Suppressor macrophage treated with lipopolysaccharide for 4 hours (primary cell): Measurements from ENCODE around the gene SLC2A14.
"Not testable (repeated sequence)": the region's sequence is repeated elsewhere in the genome, so short reads cannot be mapped to it uniquely, and the experiment has no call there.

Source experiments
- DNase-seq: peaks from one replicate; pipeline ENCODE4 v3.0.0-alpha.2; 2020

The SLC2A14 gene

DNA sequence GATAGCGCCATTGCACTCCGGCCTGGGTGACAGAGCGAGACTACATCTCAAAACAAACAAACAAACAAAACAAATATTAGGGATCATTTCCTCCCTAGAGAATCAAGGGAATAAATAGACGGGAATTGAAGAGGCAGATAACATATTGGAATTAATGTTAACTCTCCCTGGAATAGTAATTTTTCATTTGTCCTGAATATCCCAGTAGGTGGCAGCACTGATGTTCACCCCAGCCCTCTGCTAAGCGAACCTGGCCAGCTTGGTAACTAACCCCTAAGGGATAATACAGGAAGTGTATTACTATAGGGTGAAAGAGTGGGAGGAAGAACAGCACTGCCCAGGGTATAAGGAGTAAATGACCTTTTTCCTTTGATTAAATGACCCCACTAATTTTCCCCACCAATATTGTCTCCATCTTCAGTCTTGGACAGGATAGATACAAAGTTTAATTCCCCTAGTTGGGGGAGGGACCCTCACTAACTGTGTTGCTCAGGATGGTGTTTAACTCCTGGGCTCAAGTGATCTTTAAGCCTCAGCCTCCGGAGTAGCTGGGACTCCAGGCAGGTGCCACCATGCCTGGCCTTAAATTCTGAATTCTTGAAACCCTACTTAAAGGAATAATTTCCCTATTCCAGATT is 40.5 kb downstream of the SLC2A14 start:
- DNase-seq = peak; percentile 59

GRCh38 chr12:7829737-7830136 is 43.0 kb downstream of the SLC2A14 start:
- not testable (repeated sequence) for DNase-seq

- DNase-seq = not testable (repeated sequence)
Measured at GRCh38 chr12:7825754-7826153, 47.0 kb downstream of the SLC2A14 start.

- peak; percentile 84 for DNase-seq
Measured at GRCh38 chr12:7806863-7807487, 65.7 kb downstream of the SLC2A14 start.

GRCh38 chr12:7806319-7806718 is 66.4 kb downstream of the SLC2A14 start:
- DNase-seq = not testable (repeated sequence)

- DNase-seq = no peak
Measured at GRCh38 chr12:7801460-7801859, 71.3 kb downstream of the SLC2A14 start.

DNA sequence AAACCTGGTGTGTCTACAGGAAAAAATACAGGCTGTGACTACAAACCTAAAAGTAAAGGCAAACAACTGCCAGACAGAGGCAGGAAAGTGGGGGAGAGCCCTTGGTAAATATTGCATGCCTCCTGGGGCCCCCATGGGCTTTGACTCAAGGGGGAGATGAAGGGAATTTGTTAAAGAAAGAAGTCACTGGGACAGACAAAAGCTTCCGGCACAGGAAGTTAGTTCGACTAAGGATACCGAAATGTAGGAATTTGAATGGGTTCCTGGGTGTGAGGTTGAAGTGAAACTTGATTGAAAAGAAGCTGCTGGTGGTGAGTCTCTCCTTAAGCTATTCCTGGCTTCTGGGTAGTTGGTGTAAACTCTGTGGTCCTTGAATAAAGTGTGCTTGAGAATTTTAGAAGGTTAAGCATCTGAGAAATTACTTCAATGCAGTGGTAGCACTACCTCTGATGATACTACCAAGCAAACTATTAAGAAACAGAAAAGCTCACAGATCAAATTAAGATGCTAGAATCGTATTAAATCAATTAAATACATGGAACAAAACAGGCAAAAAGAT is 73.9 kb downstream of the SLC2A14 start:
- not testable (repeated sequence) for DNase-seq

DNA sequence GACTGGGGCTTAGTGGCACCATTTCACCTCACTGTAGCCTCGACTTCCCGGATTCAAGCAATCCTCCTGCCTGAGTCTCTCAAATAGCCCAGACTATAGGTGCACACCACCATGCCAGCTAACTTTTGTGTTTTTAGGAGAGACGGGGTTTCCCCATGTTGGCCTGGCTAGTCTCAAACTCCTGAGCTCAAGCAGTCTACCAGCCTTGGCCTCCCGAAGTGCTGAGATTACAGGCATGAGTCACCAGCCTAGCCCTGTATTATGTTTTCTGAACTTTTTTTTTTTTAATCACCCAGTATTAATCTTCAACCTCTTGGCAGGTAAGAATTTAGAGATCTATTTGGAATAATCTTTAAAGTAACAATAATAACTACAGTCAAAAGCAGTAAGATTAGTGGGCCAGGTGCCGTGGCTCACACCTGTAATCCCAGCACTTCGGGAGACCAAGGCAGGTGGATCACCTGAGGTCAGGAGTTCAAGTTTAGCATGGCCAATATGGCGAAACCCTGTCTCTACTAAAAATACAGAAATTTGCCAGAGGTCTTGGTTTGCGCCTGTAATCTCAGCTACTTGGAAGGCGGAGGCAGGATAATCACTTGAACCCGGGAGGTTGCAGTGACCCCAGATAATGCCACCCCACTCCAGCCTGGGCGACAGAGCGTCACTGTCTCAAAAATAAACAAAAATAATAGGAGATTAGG is 74.9 kb downstream of the SLC2A14 start:
- no peak for DNase-seq

- not testable (repeated sequence) for DNase-seq
Measured at GRCh38 chr12:7797269-7797668, 75.4 kb downstream of the SLC2A14 start.

DNA sequence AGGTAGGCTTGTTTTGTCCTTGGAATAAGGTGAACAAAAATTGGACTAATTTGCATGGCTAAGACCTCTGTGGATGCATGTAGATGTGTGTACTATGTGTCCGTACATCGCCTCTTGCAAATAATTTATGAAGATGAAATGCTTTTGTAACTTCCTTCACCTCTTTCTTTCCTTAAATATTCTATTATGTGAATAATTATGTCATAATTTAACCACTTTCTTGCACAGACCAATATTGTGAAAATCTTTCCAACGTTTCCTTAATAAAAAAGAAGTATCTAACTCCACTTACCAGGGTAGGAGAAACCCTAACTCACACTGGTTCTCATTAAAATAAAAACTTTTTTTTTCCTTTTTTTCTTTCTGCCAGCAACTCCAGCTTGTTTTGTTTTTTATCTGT is 79.5 kb downstream of the SLC2A14 start:
- DNase-seq = no peak

DNA sequence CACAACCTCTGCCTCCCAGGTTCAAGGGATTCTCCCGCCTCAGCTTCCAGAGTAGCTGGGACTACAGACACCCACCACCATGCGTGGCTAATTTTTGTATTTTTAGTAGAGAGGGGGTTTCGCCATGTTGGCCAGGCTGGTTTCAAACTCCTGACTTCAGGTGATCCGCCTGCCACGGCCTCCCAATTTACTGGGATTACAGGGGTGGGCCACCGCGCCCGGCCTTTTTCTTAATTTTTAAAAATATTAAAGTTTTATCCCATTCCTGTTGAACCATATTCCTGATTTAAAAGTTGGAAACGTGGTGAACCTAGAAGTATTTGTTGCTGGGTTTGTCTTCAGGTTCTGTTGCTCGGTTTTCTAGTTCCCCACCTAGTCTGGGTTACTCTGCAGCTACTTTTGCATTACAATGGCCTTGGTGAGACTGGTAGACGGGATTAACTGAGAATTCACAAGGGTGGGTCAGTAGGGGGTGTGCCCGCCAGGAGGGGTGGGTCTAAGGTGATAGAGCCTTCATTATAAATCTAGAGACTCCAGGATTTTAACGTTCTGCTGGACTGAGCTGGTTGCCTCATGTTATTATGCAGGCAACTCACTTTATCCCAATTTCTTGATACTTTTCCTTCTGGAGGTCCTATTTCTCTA is 83.7 kb downstream of the SLC2A14 start, which contains the start of gene NANOG:
NANOG (plus strand) TSS at position 519 of the 645 bp plus-strand sequence. CDS start 213 bp downstream, outside the sequence.
- DNase-seq = not testable (repeated sequence)

GRCh38 chr12:7788294-7788660 is 84.4 kb downstream of the SLC2A14 start:
- no peak for DNase-seq

DNA sequence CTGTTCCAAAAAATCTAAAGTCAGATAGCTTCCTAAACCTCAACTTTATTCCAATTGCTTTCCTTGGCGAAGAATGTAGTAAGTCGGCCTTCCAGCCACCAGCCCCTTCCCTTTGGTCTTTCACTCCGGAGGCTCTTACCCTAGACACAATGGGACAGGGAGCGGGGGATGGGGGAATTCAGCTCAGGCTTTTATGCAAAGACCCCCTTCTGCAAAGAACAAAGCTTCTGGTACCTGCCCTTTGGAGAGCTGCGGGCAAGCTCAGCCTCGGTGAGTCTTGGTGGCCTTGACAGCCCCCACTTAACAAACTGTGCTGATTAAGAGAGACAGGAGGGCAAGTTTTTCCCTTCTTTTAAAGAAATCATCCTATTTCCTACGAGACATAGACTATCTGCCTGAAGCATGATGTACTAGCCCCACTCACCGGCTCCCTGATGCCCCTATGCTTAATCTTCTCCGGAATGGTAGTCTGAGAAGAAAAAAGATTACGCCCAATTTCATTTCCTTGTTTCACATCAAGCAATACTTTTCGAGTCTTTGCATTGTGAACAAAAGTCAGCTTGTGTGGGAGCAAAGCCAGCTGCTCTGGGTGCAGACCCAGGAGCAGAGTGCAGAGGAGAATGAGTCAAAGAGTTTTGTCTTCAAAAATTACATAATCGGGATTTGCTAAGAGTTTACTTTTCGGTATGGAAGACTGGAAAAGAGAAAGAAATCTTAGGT is 85.0 kb downstream of the SLC2A14 start:
- DNase-seq = peak; percentile 79

DNA sequence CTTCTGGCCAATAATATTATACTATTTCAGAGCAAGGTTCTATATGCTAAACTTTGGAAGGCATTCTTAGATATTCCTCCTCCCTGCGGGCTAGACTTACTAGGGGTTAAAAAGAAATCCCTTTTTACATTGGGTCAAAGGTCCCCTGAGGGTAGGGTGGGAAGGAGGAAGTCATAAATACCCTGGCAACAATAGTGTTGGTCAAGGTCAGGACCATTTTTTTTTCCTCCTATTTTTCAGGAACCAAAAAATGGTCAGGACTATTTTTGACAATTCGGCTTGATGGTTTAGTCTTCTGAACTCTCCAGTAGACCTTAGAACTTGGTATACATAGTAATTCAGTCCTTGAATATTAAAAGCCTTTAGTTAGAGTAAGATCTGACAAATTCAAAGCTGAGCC is 88.0 kb downstream of the SLC2A14 start:
- DNase-seq = no peak

GRCh38 chr12:7783433-7783832 is 89.3 kb downstream of the SLC2A14 start:
- DNase-seq = not testable (repeated sequence)

DNA sequence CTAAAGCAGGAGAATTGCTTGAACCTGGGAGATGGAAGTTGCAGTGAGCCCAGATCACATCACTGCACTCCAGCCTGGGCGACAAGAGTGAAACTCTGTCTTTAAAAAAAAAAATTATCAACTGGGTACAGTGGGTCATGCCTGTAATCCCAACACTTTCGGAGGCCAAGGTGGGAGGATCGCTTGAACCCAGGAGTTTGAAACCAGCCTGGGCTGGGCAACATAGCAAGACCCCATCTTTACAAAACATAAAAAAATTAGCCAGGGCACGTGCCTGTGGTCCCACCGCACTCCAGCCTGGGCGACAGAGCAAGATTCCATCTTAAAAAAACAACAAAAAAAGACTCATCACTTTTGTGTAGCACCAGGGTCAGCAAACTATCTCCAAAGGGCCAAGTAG is 90.7 kb downstream of the SLC2A14 start:
- DNase-seq = no peak

DNA sequence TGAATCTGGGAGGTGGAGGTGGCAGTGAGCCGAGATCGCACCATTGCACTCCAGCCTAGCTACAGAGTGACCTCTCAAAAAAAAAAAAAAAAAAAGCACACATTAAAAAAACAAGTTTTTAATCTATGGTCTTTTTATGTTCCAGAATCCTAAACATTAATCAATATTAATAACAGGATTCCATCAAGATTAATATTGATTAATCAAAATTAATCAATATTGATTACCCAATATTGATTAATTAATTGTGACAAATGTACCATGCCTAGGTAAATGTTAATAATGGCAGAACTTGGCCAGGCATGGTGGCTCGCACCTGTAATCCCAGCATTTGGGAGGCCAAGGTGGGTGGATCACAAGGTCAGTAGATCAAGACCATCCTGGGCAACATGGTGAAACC is 91.4 kb downstream of the SLC2A14 start:
- no peak for DNase-seq

GRCh38 chr12:7769999-7770398 is 102.7 kb downstream of the SLC2A14 start:
- DNase-seq = no peak
